ENCODE data around the gene WSCD1.

The WSCD1 gene

DNA sequence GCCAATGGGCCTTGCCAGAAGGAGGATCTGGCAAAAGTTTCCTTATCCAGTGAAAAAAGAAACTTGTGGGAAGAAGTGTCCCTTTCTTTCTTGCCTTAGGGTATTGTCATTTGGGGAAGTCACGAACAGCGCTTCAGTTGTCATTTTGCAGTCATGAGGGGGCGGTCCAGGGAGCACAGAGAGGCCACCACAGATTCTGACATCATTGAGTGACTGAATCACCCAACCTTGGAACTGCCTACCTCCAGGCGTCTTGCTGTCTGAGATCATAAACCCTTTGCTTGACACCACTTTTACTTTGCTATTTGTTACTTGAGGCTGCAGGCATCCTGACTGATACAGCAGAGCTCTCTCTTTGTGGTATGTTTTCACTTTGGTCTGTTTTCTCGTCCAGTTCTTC lies 3.1 kb upstream of the WSCD1 start:
- no peak overlapping the region for H3K27ac ChIP-seq
- H3K27me3 ChIP-seq: peaks cover 24 to 40% (median 34%) of the 10 kb centered on the region in 11 experiments
- no peaks in the 10 kb centered on the region for H3K9me3 ChIP-seq (replicated peaks in 1 of 11)
- H3K36me3 ChIP-seq: no peaks in the 10 kb centered on the region
- no peak overlapping the region for H3K4me3 ChIP-seq
- 0 out of 22 replicates have a peak overlapping the region, but pooled peaks of 1 of the 11 experiments have one; percentile 3 for H3K4me2 ChIP-seq
- TF ChIP-seq Cebpa-rat (IDR thresholded peaks at IDR 0.05): no peak
- no peak overlapping the region for H3K9ac ChIP-seq
- peaks cover 0 to 25% (median 10%) of the 10 kb centered on the region in 10 experiments; a peak in 12 of 20 replicates for H3K4me1 ChIP-seq
- peaks cover 0 to 37% (median 10%) of the 10 kb centered on the region in 11 experiments; a peak in 12 of 22 replicates for H4K20me1 ChIP-seq

DNA sequence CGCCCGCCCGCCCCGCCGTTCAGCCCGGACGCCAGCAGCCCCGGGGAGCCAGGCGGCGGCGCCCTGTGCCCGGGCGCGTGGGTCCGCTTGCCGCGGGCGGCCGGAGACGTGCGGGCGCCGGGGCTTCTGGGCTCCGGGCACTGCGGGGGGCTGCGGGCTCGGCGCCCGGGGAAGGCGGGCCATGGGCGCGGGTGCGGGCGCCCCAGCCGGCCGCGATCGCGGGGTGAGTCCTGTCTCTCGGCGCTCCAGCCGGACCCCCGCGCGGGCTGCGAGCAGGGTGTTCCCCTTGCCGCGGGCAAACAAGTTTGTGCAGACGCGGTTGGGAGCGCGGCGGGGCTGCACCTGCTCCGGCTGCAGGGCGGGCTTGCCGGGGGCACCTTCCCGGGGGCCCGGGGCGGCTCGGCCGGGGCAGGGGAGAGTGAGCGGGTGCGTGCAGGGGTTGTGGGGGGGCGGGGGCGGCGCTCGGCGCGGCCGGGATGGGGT lies 292 bp downstream of the WSCD1 start:
- Histone ChIP-seq H3K4me3 (peak overlapping the region; percentile 62 to 76 (median 68)), H3K4me2 (peak overlapping the region; percentile 73 to 99 (median 94))

DNA sequence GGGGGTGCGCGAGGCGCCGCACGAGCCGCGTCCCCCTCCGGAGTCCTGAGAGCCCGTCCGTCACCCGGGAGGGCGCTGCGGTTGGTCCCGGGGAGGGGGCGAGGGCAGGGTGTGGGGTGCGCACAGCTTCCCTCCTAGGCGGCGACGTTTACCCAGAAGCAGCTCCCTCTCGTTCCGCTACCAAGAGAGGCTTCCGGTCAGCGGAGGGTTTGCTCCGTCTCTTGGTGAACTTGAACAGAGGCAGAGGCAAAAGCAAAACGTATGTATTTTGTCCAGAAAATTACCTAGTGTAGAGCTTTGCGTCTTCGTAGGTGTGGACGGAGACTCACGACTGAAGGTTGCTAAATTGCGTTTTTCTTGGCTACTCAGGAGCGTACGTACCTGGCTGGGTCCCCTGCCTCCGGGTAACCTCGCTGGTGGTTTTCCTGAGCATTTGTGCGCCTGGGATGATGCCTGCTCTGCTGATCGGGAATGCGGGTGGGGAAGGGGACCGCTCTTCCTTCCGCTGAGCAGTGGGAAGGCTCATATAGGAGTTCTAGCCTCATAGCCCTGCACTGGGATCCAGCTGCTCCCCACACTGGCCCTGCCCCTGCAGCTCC lies 833 bp downstream of the WSCD1 start:
- H3K27ac ChIP-seq: no peak overlapping the region
- peaks cover 0 to 67% (median 13%) of the 10 kb centered on the region in 11 experiments; a peak in 13 of 22 replicates for H4K20me1 ChIP-seq
- H3K9me3 ChIP-seq (replicated peaks in 1 of 11): no peaks in the 10 kb centered on the region
- TF ChIP-seq Cebpa-rat (IDR thresholded peaks at IDR 0.05): no peak
- H3K4me2 ChIP-seq: peak overlapping the region; percentile 73 to 99 (median 94)
- H3K36me3 ChIP-seq: no peaks in the 10 kb centered on the region
- H3K4me1 ChIP-seq: peaks cover 0 to 55% (median 34%) of the 10 kb centered on the region in 10 experiments; a peak in 14 of 20 replicates
- peak overlapping the region; percentile 62 to 76 (median 68); a peak in 19 of 20 replicates for H3K4me3 ChIP-seq
- peak overlapping the region in 1 of 11 experiments; percentile 43; a peak in 2 of 22 replicates for H3K9ac ChIP-seq
- H3K27me3 ChIP-seq: peaks cover 28 to 64% (median 43%) of the 10 kb centered on the region in 11 experiments

More for the DNA sequence above, 292 bp downstream of the WSCD1 start:
- no peak overlapping the region for H3K27ac ChIP-seq
- peak overlapping the region; percentile 35 to 77 (median 67); a peak in 18 of 22 replicates for H3K9ac ChIP-seq
- no peaks in the 10 kb centered on the region for H3K36me3 ChIP-seq
- H3K27me3 ChIP-seq: peaks cover 28 to 64% (median 43%) of the 10 kb centered on the region in 11 experiments
- H3K4me1 ChIP-seq: peaks cover 0 to 52% (median 31%) of the 10 kb centered on the region in 10 experiments; a peak in 14 of 20 replicates
- no peak for TF ChIP-seq Cebpa-rat (IDR thresholded peaks at IDR 0.05)
- peaks cover 0 to 61% (median 13%) of the 10 kb centered on the region in 11 experiments; a peak in 13 of 22 replicates for H4K20me1 ChIP-seq
- H3K9me3 ChIP-seq (replicated peaks in 1 of 11): no peaks in the 10 kb centered on the region

DNA sequence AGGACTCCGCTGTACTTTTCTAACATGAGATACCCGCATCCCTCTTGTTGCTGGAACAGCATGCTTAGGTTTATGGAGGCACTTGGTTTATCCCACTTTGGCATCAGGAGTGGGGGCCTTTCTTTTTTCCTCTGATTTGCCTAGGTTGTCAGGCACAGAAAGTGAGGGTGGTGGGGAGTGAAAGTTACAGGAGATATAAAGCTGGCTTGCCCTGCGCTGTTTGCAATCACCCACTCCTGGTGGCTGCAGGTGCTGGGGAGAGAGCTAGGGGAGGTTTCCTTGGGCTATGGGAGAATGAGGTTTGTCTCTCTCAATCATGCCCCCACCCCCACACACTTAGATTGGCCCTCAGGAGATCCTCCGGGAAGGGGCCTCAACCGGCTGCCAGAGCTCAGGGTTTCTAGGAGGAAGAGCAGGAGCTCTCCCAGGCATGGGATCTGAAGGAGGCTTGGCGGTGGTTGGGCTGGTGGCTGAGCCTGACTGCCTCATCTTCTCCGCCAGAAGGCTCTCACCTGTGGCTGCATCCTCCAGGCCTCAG lies 1.4 kb downstream of the WSCD1 start:
- H3K27ac ChIP-seq: no peak overlapping the region
- H3K4me1 ChIP-seq: peaks cover 0 to 55% (median 34%) of the 10 kb centered on the region in 10 experiments; a peak in 14 of 20 replicates
- no peak for TF ChIP-seq Cebpa-rat (IDR thresholded peaks at IDR 0.05)
- H4K20me1 ChIP-seq: peaks cover 0 to 64% (median 13%) of the 10 kb centered on the region in 11 experiments; a peak in 13 of 22 replicates
- H3K4me2 ChIP-seq: peak overlapping the region in 9 of 11 experiments; percentile 73 to 99 (median 94); a peak in 16 of 22 replicates
- no peak overlapping the region for H3K9ac ChIP-seq
- no peaks in the 10 kb centered on the region for H3K9me3 ChIP-seq (replicated peaks in 1 of 11)
- no peaks in the 10 kb centered on the region for H3K36me3 ChIP-seq
- peak overlapping the region in 3 of 10 experiments; percentile 64 to 72 (median 69); a peak in 3 of 20 replicates for H3K4me3 ChIP-seq
- H3K27me3 ChIP-seq: peaks cover 28 to 64% (median 43%) of the 10 kb centered on the region in 11 experiments

DNA sequence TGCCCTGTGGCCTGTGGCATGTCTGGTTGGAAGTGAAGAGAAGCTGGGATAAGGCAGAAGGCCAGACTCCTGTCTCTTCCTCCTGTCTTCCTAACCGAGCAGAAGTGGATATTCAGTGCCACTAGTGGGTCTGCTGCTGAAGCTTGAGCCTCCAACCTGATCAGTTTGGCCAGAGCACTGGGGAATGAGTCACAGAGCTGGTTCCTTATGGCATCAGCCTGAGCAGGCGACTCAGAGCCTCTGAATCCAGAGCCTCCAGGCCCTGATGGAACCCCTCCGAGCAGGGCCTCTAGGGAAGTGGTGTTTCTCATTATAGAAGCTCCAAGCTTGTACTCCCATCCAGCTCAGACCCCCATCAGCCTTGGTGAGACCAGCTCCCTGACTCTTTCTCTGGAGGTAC lies 2.0 kb downstream of the WSCD1 start:
- peaks cover 28 to 64% (median 43%) of the 10 kb centered on the region in 11 experiments for H3K27me3 ChIP-seq
- no peak overlapping the region for H3K27ac ChIP-seq
- no peak for TF ChIP-seq Cebpa-rat (IDR thresholded peaks at IDR 0.05)
- peaks cover 0 to 55% (median 34%) of the 10 kb centered on the region in 10 experiments; a peak in 14 of 20 replicates for H3K4me1 ChIP-seq
- 0 out of 22 replicates have a peak overlapping the region, but pooled peaks of 2 of the 11 experiments have one; percentile 81 to 93 for H3K4me2 ChIP-seq
- H3K9me3 ChIP-seq (replicated peaks in 1 of 11): no peaks in the 10 kb centered on the region
- peaks cover 0 to 64% (median 13%) of the 10 kb centered on the region in 11 experiments; a peak in 13 of 22 replicates for H4K20me1 ChIP-seq
- no peak overlapping the region for H3K4me3 ChIP-seq
- no peak overlapping the region for H3K9ac ChIP-seq
- H3K36me3 ChIP-seq: no peaks in the 10 kb centered on the region

DNA sequence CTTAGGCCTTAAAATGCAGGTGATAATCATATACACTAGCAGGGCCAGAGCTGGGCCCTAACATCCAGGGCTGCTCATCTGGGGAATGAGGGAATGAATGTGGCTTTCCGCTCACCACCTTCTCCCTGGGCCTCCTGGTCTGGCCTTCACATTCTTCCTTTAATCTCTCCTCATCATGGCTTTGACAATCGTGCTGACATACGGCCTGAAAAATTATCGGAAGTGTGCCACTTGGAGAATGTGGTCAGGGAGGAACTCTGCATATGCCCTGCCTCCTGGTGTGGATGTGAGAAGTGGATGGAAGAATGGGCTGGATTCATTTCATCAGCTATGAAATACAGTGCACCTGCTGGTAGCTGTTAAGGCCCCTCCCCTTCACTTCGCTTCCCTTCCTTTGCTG lies 2.4 kb downstream of the WSCD1 start:
- H3K27ac ChIP-seq: no peak overlapping the region
- peaks cover 0 to 55% (median 34%) of the 10 kb centered on the region in 10 experiments; a peak in 14 of 20 replicates for H3K4me1 ChIP-seq
- no peak overlapping the region for H3K4me3 ChIP-seq
- no peak for TF ChIP-seq Cebpa-rat (IDR thresholded peaks at IDR 0.05)
- peaks cover 28 to 64% (median 43%) of the 10 kb centered on the region in 11 experiments for H3K27me3 ChIP-seq
- no peak overlapping the region for H3K9ac ChIP-seq
- no peaks in the 10 kb centered on the region for H3K36me3 ChIP-seq
- no peaks in the 10 kb centered on the region for H3K9me3 ChIP-seq (replicated peaks in 1 of 11)
- H4K20me1 ChIP-seq: peaks cover 0 to 64% (median 13%) of the 10 kb centered on the region in 11 experiments; a peak in 13 of 22 replicates
- H3K4me2 ChIP-seq: 0 out of 22 replicates have a peak overlapping the region, but pooled peaks of 1 of the 11 experiments have one; percentile 74

DNA sequence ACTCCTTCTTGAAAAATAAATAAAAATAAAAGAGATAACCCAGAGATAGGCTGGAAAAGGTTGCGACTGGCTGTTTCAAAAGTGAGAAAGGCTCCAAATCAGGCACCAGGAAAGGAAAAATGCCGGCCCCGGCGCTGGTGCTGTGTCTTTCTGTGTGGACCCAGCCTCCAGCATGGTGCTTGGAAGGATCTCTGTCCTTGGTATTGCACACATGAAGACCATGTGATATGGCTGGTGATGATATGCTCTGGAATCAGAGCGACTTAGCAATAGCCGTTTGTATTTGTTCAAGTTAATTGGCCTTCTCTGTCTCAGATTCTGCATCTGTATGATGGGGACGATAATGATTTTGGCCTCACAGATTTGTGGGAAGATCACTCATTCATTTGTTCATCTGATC lies 3.4 kb downstream of the WSCD1 start:
- Histone ChIP-seq H3K4me3 (no peak overlapping the region), H4K20me1 (peaks cover 0 to 62% (median 13%) of the 10 kb centered on the region in 11 experiments; a peak in 13 of 22 replicates), H3K4me1 (peaks cover 0 to 58% (median 34%) of the 10 kb centered on the region in 10 experiments; a peak in 14 of 20 replicates), H3K36me3 (no peaks in the 10 kb centered on the region), H3K27me3 (peaks cover 28 to 58% (median 42%) of the 10 kb centered on the region in 11 experiments), H3K4me2 (peak overlapping the region in 7 of 11 experiments; percentile 9 to 80 (median 64); a peak in 10 of 22 replicates), H3K9me3 (replicated peaks in 1 of 11) (no peaks in the 10 kb centered on the region), H3K9ac (no peak overlapping the region), H3K27ac (no peak overlapping the region)
- no peak for TF ChIP-seq Cebpa-rat (IDR thresholded peaks at IDR 0.05)

DNA sequence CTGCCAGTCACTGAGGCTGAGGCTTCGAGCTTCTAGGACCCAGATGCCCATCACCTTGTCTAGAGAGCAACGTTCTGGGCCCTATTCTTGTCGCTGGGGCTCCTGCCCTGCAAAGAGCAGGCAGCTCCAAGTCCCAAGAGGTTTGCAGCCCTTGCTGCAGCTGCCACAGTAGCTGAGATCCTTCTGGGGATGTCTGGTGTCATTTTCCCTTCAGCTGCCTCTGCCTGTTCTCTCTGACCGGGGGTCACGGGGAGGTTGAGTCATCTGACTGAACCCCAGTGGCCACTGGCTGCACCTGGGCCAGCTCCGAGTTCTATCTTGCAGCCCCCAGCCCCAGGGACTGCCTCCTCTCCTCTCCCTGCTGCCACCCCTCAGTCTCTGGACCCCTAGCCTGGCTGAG lies 4.9 kb downstream of the WSCD1 start:
- Histone ChIP-seq H3K4me2 (peak overlapping the region in 9 of 11 experiments; percentile 24 to 80 (median 59); a peak in 16 of 22 replicates), H3K4me1 (peaks cover 0 to 59% (median 45%) of the 10 kb centered on the region in 10 experiments; a peak in 15 of 20 replicates)

More for the DNA sequence above, 4.9 kb downstream of the WSCD1 start:
- Histone ChIP-seq H3K4me3 (no peak overlapping the region), H3K9me3 (replicated peaks in 1 of 11) (no peaks in the 10 kb centered on the region), H3K36me3 (no peaks in the 10 kb centered on the region), H3K27me3 (peaks cover 18 to 46% (median 28%) of the 10 kb centered on the region in 11 experiments), H3K27ac (no peak overlapping the region), H3K9ac (0 out of 22 replicates have a peak overlapping the region, but pooled peaks of 1 of the 11 experiments have one; percentile 19), H4K20me1 (peaks cover 0 to 60% (median 22%) of the 10 kb centered on the region in 11 experiments; a peak in 14 of 22 replicates)
- no peak for TF ChIP-seq Cebpa-rat (IDR thresholded peaks at IDR 0.05)
